ENCODE data around the gene AMER2.

DNA sequence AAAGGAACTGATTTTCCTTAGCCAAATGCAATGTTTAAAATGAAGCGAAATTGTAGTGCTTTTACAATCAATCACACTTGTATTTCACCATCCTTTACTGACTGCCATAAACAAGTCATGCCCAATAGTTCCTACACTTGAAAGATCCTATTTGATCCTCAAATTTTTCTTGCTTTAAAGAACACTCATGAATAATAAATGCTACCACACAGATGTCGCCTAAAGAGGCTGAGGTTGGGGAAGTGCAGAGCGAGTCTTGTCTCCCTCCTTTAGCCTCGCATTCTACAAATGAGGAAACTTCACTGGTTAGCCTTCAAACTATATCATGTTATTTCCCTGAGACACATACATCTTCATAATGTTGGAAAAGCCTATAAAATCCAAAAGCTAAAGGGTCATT lies 18.7 kb upstream of the AMER2 start:
- TF ChIP-seq TAF1 (IDR thresholded peaks at IDR 0.05; ENCODE audit: low read depth, low read length) (no peak), POLR2A (IDR thresholded peaks at IDR 0.05; ENCODE audit: low read depth, low read length) (no peak), POLR2AphosphoS5 (IDR thresholded peaks at IDR 0.05; ENCODE audit: low read depth, low read length) (no peak), PAX5 (IDR thresholded peaks at IDR 0.05; ENCODE audit: insufficient read depth, low read length, severe bottlenecking) (no peak)

All from GM12891 (cell line).